VCaP (cell line): Measurements from ENCODE around the gene C16orf86.
A peak's percentile ranks its signal among the peaks of the same experiment; 100 is the strongest.

Experiments used
- H3K27ac ChIP-seq: fragments of 450-650 bp; 2 replicates; pipeline ENCODE4 v1.5.1; 2017
- CTCF ChIP-seq: fragments of 450-650 bp; conservative IDR thresholded peaks from 2 replicates; pipeline ENCODE4 v1.5.1; 2017; ENCODE audit warnings: mild to moderate bottlenecking, moderate library complexity

The C16orf86 gene

GRCh38 chr16:67664871-67665270, 1.7 kb upstream of the C16orf86 start:
- TF ChIP-seq CTCF: no peak
- H3K27ac ChIP-seq: no peak overlapping the region

- TF ChIP-seq CTCF: no peak
- peak overlapping the region; percentile 76 for H3K27ac ChIP-seq
Observed at GRCh38 chr16:67665598-67665997, 1.0 kb upstream of the C16orf86 start.

- peak overlapping the region; percentile 76 for H3K27ac ChIP-seq
- no peak for TF ChIP-seq CTCF
Observed at GRCh38 chr16:67666032-67666551, 522 bp upstream of the C16orf86 start.

GRCh38 chr16:67667453-67667816, 821 bp downstream of the C16orf86 start:
- peak overlapping the region; percentile 76 for H3K27ac ChIP-seq

GRCh38 chr16:67667817-67668494, 1.3 kb downstream of the C16orf86 start:
- peak overlapping the region; percentile 76 for H3K27ac ChIP-seq
- peak; percentile 74 for TF ChIP-seq CTCF

More at GRCh38 chr16:67667453-67667816, 821 bp downstream of the C16orf86 start:
- TF ChIP-seq CTCF: no peak

- H3K27ac ChIP-seq: peak overlapping the region; percentile 76
- no peak for TF ChIP-seq CTCF
Observed at GRCh38 chr16:67668495-67669157, 2.0 kb downstream of the C16orf86 start.

GRCh38 chr16:67669499-67670101, 3.0 kb downstream of the C16orf86 start:
- no peak overlapping the region for H3K27ac ChIP-seq
- TF ChIP-seq CTCF: no peak
